Femur (tissue), 1 donor: ENCODE measurements around the gene CDK8.
A peak's percentile ranks its signal among the peaks of the same experiment; 100 is the strongest.
"Not testable (repeated sequence)": the region's sequence is repeated elsewhere in the genome, so short reads cannot be mapped to it uniquely, and the experiment has no call there.

Source experiments
- DNase-seq: peaks from one replicate; pipeline ENCODE4 v3.0.0-alpha.2; 2017

Gene CDK8

DNA sequence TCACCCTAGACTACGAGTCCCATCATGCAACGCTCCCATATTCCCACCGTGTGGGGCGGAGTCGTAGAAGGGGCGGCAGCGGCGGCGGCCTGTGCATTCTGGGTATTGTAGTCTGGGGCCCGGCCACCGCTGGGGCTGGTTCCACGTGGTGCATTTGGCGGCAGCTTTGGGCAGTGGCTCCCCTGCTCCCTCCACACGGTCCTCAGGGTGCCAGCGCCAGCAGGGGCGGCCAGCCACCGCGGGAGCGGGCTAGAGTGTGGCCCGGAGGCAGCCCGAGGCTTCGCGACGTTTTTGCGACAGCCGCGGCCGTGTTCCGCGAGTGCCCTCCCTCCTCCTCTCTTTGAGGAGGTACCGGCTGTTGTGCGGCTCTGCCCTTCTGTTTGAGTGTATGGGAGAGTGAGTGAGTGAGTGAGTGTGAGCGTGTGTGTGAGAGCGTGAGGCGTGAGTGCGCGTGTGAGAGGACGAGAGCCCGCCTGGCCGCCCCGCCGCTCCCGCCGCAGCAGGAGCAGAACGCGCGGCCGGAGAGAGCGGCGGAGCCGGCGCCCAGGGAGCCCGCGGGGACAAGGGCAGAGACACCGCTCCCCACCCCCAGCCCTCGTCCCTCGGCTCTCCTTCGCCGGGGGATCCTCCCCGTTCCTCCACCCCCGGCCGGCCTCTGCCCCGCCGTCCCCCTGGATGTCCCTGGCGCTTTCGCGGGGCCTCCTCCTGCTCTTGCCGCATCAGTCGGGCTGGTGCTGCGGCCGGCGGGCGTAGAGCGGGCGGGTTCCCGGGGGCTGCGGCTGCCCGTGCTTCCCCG lies at the start of gene CDK8:
TSS of gene CDK8 (plus strand) at position 343 of the 796 bp plus-strand sequence. CDS start 513 bp downstream, outside the sequence.
- DNase-seq = peak; percentile 93

DNA sequence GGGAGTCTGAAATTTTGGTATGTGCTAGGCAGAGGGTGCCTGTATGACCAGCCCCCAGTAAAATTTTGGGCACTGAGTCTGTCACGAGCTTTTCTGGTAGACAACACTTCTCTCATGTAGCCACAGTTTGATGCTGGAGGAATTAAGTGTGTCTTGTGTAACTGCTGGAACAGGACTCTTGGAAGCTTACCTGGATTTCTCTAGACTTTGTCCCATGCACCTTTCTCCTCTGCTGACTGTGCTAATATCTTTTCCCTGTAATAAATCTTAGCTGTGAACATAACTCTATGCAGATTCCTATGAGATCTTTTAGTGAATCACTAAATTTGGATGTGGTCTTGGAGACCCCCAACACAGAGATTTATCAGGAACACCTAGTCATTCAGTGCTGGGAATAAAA lies 45.6 kb upstream of the CDK8 start:
- no peak for DNase-seq

DNA sequence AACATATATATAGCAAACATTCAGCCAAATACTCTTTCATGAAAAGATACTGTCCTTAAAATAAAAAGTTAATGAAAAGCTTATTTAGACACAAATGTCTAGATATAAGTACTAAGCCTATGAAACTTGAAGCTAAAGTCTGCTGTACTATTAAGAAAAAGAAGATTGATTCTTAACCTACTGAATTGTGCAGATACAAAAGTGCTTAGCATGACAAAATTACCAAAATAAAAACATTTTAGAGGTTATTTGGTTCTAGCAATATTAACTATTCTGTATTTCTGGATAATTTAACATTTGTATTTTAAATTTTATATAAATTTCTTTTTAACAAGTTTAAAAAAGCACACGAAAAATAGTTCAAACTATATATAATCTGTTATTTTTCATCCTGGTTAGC lies 40.6 kb upstream of the CDK8 start:
- no peak for DNase-seq

DNA sequence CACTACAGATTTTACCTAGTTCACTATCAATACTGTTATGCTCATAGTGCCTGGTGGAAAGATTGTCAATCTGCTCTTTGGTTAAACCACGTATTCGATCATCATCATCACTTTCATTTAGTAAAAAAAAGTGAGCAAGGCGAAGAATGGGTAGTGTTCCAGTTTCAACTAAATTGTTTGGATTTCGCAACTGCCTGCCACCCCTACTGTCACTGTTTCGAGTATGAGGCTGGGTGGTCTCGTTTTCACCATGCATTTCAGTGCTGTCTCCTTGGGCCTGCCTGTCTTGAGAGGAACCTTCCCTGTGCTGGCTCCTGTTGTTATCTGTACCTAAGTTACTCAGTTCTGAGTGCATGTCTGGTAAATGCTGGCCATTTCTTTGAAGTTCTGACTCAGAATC lies 39.9 kb upstream of the CDK8 start:
- no peak for DNase-seq

DNA sequence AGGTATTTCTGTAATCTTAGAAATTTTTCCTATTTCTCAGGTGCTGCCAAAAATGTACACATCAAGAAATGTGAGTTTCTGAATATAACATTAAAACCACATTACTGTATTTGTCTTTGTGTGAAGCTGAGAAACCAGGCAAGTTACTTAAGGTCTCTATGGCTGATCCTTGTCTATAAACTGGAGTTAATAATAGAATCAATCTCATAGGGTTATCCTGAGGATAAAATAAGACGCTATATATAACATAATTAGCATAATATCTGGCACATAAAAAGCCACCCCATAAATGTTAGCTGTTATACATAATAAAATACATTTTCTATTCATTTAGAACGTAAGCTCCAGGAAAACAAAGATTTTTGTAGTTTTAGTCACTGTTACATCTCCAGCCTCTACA lies 37.9 kb upstream of the CDK8 start:
- no peak for DNase-seq

DNA sequence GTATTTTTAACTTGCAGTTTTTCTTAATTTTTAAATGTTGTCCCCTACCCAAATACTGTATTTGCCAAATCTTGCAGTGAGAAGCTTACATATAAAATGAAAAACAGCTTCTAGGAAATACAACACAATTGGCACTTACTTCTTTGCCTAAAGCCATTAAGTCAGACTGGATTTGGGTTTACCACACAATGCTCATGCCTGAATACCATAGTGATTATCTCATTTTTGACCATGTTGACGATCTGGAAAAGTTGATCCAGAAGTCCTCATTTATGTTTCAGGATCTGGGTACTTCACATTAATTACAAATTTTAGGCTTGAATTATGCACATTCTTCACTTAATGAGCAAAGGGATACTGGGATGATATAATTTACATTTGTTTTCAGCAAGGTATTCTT lies 34.2 kb upstream of the CDK8 start:
- DNase-seq = no peak

DNA sequence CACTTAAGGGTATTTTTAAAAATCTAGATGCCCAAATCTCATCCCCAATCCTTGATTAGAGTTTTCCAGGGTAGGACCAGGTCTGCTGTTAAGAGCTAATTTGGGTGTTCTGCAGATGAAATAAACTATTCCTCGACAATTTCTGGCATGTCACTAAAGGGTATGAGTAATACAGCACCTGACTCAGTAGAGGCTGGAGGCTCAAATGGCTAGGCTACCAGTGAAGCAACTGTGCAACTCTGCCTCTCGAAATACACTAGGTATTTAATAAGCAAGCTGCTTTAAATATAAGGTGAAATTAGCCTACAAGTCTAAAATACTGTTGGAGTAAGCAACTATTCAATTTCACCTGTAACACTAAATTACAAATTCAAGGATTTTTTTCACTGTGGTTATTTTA lies 33.4 kb upstream of the CDK8 start:
- no peak for DNase-seq

DNA sequence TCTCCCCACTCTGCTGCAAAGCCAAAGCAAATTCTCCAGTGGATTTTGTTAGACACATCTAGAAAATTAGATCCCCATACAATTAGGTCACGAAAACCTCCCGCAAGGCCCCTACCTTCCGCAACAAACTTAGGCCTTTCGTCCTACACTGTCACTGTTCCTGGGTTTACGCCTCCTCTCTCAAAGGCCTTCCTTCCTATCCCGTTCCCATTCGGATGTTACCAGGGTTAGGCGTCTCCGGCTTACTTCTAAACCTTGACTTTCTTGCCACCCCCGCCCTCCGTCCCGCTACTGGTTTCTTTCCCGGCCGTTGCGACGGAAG lies 32.6 kb upstream of the CDK8 start:
- DNase-seq = no peak

DNA sequence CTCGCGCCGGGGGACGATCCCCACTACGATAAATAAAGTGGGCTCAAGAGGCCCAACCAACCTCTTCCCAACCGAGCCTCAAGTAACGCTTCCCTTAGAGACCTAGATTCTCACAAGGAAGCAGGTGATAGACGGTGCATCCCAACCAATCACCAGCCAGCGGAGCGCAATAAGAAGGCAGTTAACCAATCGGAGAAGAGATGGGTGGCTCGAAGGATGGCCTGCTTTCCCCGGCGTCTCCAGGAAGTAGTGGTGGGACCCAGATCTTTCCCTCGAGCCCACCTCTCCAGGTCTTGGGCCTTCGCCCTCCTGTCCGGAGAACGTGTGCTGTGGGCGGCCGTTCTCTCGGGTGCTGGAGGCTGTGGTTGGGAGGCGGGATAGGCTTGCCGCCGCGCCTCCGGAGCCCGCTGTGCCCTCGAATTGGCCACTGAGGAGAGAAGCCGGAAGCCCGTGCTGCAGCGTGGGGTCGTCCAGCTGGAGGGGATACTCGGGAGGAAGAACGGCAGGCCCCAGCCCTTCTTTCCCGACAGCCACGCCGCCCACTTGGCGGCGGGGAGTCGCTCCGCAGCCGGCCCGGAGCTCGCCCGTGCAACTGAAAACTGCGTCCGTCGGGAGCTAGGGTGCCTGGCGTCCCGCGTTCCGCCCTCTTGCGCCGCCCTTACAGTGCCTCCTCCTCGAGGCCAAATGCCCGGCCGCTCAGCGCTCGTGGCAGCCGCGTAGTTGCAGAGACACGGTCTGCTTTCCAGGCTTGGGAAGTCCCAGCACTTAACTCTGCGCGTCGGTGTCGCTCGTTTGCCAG lies 32.0 kb upstream of the CDK8 start, which contains the start of gene RNF6:
TSS of gene RNF6 (minus strand) at position 594 of the 799 bp plus-strand sequence. CDS start 2,665 bp downstream, outside the sequence.
- DNase-seq = peak; percentile 96

DNA sequence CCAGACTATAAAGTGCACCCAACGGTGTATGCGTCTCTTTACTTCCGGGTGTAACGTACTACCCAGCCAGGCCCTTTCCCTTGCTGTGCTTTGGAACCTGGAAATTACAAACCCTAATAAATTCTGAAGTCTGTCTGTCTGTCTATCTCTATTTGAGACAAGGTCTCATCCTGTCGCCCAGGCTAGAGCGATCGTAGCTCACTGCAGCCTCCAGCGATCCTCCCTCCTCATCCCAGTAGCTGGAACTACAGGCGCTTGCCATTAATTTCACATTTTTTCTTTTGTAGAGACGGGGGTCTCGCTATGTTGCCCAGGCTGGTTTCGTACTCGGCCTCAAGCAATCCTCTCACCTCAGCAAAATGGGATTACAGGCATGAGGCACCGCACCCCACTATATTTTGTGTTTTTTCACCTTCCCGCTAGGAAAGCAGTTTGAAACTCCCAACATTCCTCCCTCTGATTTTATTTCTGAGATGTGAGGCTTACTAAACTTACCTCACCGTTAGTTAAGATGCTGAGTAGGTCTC lies 31.3 kb upstream of the CDK8 start:
- no peak for DNase-seq

DNA sequence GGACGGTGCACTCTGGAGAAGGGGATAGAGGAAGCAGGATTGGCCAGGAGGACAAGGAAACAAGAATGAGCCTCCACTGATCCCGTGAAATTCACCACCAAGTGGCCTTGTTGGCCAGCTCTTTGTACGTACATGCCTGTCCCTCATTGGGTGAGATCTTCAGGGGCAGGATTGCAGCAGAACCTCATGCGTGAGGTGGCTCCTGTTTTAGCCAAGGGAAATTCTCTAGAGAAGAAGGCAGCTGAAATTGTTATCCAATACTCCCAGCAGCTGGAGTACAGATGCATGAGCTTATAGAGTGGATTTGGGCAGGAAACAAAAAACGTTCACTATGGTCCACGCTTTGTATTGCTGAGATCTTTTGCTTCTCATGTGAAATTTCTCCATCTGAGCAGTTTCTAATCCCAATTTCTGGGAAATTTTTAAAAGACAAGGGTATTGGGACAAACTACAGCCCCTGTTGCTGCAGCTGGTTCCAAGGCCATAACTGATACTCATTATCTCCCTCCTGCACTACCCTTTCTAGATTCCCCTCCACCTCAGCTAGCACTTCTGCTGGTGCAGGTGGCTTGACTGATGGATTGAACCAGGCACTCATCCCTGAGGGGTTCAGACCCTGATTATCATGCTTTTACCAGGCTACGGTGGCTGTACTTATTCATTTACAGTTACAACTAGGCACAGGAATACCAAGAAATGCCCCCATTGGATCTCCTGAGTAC lies 27.9 kb upstream of the CDK8 start:
- peak; percentile 62 for DNase-seq

DNA sequence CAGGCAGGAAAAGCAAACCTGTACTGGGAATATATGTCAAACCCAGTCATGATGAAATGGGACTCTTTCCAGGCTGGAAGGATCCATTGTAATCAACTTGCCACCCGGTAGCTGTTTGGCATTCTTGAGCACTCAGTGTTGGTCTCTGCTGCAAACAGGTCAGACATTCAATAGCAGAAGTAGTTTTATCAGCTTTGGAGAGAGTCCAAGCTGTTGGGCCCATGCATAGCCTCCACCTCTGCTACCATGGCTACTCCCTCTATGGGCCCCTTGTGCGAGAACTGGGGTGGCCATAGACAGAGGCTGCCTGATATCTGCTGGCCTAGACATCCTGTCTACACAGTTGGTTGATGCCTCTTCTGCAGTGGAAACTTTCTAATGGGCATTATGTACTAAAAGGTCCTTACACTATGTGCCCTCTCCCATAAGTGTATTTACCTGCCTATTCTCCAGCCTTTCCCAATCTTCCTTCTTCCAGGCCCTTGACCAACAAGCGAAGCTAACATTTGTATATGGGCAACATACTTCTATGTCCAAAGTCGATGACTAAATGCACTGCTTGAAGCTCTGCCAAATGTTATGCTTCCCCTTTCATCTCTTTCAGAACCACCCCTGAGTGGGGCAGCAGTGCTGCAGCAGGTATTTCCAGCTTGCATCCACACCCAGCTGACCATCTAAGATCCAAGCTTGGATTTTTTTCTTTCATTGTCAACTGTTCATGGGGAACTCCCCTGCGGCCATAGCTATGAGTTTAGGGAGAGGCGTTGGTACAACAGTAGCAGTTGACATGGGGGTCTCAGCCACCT lies 26.6 kb upstream of the CDK8 start:
- DNase-seq = no peak

DNA sequence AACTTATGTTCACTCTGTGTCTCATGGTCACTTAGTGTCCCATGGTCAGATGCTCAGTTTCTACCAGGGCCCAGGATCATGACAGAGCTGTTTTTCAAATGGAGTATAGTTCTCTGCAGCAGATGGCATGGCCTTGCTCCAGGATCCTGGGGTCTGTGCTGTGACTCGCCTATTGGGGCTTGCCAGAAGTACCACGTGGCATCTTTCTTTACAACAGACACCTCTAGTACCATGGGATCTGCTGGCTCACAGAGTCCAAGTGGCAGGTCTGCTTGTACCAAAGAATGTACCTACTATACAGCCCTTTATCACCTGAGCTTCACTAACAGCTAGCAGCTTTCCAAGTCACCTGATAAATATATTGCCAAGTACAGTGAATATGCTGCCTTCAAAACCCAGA lies 25.8 kb upstream of the CDK8 start:
- DNase-seq = no peak

DNA sequence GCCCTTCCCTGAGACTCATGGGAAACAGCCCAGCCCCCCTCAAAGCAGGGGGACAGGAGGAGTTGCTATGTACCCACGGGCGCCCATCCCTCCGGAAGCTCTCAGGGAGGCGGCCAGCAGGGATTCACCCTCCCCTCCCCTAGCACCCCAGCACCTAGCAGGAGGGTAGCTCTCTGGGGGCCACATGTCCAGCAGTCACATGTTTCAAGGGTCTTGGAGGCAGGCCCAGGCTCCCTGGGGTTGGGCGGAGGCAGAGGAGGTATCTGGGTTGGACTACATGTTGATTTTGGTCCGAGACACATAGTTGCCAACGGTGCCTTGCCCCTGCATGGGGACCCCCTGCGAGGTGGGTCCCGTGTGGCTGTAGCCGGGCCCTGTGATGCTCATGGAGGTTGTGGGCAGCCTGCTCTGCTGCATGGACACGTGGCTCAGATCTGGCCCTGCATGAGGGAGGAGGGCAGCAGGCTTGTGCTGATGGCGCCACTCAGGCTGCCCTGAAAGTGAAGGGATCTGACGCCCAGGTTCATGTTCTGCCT lies 24.8 kb upstream of the CDK8 start:
- DNase-seq = no peak

DNA sequence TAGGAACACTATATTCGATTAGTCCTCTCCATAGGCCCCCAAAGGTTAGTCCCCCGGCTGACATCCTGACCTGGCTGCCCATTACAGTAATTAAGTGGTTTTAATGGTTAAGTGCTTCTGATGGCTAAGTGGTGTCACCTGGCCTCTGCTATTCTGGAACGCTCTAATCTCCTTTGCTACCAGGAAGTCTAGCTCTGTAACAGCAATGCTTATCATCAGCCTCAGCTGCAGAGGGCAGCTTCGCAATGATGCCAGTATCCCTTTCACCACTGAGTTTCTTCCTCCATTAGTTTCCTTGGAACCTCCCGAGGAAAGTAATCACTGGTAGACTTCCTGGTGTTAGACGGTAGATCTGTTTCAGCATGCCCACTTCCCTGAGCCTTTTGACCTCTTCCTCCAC lies 23.2 kb upstream of the CDK8 start:
- DNase-seq = no peak

DNA sequence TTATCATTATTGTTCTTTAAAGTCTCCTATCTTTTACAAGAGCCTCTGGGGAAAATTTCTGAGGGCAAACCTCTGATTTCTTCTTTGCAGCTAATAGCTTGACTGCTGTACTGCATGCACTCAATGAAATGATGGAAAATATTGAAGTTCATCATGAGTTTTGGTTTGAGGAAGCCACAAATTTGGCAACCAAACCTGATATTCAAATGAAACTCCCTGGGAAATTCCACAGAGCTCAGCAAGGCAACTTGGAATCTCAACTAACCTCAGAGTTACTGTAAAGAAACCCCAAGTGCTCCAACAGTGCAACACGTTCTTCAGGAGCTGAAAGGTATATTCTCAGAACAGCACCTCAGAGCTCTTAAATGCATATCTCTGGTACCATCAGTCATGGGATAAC lies 17.6 kb upstream of the CDK8 start:
- DNase-seq = no peak

DNA sequence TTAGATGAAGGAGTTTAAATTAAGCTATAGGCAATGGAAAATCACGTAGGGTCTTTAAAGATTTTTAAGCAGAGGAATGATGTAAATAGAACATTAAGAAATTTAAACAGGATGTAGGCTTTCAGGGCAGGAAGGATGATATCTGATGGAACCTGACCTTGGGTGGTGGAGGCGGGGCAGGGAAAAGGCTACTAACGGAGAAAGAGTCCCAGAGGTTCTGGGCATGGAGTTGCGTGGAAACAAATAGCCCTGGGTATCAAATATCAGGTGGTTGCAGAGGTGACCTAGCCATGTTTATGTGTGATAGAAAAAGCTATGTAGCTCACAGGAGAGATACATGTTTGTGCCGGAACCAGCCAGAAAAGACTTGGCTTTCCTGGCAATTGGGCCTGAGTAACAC lies 7.8 kb upstream of the CDK8 start:
- no peak for DNase-seq

DNA sequence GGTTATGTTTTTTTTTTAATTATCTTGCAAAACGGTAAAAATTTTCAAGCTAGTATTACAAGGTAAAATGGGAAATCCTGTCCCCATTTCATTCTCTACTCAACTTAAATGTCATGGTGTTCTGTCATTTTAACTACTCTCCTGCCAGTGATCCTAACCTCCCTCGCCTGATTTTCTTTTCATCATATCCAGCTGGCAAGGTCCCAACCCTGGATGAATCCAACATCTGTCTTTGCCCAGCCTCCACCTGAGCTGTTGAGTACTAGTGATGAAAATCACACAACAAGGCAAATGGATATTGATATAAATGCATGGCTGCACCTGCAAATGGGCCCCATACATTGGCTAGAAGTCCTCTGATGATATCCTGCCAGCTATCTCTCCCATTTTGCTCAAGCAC lies 6.9 kb upstream of the CDK8 start:
- no peak for DNase-seq

DNA sequence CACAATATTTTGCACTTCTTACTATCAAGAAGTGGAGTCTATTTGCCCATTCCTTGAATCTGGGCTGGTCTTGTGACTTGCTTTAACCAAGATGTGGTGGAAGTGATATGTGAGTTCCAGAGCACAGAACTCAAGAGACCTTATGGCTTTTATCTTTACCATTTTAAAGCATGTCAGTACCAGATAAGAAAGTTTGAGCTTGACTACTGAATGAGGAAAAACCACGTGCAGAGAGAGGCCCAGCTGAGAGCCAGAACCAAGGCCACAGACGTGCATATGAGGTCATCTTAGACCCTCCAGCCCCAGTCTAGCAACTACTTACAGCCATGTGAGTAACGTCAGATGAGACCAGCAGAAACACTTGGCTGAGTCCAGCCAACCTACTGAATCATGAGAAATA lies 6.3 kb upstream of the CDK8 start:
- DNase-seq = no peak

DNA sequence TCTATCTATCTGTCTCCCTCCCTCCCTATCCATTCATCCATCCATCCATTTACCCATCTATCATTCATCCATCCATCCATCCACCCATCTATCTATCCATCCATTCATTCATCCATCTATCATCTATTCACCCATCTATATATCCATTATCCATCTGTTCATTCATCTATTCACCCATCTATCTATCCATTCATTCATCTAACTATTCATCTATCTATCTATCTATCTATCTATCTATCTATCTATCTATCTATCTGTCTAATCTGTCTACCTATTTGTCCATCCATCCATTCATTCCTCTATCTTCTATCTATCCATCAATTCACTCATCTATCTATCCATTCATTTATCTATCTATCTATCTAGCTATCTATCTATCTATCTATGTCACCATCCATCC lies 4.4 kb upstream of the CDK8 start:
- DNase-seq = no peak

DNA sequence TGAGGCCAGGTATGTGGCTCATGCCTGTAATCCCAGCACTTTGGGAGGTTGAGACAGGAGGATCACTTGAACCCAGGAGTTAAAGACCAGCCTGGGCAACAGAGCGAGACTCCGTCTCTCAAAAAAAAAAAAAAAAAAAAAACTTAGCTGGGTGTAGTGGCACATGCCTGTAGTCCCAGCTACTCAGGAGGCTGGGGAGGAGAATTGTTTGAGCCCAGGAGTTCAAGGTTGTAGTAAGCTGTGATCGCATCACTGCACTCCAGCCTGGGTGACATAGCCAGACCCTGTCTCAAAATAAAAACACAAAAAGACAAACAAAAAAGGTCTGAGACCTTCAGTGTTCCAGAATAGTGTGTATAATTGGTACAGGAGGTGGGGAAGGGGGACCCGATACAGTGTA lies 1.9 kb upstream of the CDK8 start:
- not testable (repeated sequence) for DNase-seq

DNA sequence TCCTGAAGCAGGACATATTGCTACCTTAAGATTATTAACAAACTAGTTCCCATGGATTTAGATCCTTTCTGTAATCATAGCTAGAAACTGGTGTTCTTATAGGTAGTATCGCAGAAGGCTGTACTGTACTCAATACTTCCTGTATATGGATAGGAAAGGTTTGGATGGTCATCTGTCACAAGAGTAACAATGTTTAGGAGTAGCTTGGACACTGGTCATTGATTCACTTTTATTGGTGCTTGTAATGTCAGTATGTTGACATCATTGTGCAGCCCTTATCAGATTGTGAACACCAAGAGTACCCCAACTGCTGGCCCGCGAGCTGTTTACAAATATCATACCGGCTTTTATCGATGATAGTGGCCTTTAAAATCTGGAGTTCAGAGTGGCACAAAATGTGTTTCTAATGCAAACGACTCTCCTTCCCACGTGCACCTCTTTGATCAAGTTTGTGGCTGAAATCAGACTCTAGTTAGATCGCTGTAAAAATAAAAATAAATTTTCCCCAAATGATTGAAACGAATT lies 605 bp upstream of the CDK8 start:
- no peak for DNase-seq
